ENCODE data around the gene SNU13.
"Not testable (repeated sequence)": the region's sequence is repeated elsewhere in the genome, so short reads cannot be mapped to it uniquely, and the experiment has no call there.

DNA sequence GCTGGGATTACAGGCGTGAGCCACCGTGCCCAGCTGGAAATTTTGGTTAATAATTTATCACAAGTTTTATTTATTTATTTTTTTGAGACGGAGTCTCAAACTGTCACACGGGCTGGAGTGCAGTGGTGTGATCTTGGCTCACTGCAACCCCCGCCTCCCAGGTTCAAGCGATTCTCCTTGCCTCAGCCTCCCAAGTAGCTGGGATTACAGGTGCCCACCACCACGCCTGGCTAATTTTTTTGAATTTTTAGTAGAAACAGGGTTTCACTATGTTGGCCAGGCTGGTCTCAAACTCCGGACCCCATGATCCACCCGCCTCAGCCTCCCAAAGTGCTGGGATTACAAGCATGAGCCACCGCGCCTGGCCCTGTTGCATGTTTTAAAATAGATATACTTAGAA lies 1.8 kb downstream of the SNU13 start:
- TF ChIP-seq, protein P1, sequence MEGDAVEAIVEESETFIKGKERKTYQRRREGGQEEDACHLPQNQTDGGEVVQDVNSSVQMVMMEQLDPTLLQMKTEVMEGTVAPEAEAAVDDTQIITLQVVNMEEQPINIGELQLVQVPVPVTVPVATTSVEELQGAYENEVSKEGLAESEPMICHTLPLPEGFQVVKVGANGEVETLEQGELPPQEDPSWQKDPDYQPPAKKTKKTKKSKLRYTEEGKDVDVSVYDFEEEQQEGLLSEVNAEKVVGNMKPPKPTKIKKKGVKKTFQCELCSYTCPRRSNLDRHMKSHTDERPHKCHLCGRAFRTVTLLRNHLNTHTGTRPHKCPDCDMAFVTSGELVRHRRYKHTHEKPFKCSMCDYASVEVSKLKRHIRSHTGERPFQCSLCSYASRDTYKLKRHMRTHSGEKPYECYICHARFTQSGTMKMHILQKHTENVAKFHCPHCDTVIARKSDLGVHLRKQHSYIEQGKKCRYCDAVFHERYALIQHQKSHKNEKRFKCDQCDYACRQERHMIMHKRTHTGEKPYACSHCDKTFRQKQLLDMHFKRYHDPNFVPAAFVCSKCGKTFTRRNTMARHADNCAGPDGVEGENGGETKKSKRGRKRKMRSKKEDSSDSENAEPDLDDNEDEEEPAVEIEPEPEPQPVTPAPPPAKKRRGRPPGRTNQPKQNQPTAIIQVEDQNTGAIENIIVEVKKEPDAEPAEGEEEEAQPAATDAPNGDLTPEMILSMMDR (IDR thresholded peaks at IDR 0.05): not testable (repeated sequence)
- TF ChIP-seq POLR2A (IDR thresholded peaks at IDR 0.05): not testable (repeated sequence)
